Adipose tissue (tissue), 3 donors: Measurements from ENCODE around the gene HMG20B. TPM values are rescaled to one million over a fixed set of nuclear protein-coding genes. Genes with fewer than 3 reads are reported as not detected.

Experiments
- H3K27ac ChIP-seq: one replicate; pipeline ENCODE4 v1.5.1; 2013; ENCODE audit warnings: low read depth, low read length
- WGBS, 3 donors: extraction: QIAGEN DNeasy Blood & Tissue Kit; methylation state at CpG; one replicate each; pipeline ENCODE4 v1.1.7; 2013; 5-methylcytosine and 5-hydroxymethylcytosine counted together
- polyA plus RNA-seq, 3 donors: library from polyadenylated mRNA; stranded (reverse); fragments of 200-250 nt; gene quantifications; one replicate each; pipeline ENCODE4 v1.2.3, GENCODE V29; 2013
- donor health status: healthy with polysubstance abuse.
- donor health status: Bipolar disorder and iron deficiency.
- donor health status: healthy.

HMG20B gene
- polyA plus RNA-seq, 3 donors, result 38.6 to 73.8 (median 65.1) TPM

DNA sequence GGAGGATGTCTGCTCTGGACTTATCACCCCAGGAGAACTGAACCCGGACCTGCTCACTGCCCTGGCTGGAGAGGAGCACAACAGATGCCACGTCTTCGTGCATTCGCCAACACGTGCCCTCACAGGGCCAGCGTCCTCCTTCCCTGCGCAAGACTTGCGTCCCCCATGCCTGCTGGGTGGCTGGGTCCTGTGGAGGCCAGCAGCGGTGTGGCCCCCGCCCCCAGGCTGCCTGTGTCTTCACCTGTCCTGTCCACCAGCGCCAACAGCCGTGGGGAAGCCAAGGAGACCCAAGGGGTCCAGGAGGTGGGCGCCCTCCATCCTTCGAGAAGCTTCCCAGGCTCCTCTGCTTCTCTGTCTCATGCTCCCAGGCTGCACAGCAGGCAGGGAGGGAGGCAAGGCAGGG lies 37.2 kb upstream of the HMG20B start:
- H3K27ac ChIP-seq, result no peak overlapping the region
- WGBS, 3 donors, result 92 to 95% (median 95%) methylated on average over 14 of the region's 14 CpGs

DNA sequence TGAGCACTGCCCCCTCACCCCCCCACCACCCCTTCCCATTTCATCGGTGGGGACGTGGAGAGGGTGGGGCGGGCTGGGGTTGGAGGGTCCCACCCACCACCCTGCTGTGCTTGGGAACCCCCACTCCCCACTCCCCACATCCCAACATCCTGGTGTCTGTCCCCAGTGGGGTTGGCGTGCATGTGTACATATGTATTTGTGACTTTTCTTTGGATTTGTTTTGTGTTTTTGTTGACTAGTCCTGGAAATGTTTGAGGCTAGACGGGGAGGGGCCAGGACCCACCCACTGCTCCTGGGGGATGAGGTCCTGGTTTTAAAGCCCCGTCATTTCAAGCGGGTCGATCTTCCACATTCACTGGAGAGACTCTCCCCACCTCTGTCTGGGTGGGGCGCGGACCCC lies 36.8 kb upstream of the HMG20B start:
- WGBS, 3 donors, result 77 to 90% (median 82%) methylated on average over 9 to 10 of the region's 10 CpGs
- H3K27ac ChIP-seq, result no peak overlapping the region

DNA sequence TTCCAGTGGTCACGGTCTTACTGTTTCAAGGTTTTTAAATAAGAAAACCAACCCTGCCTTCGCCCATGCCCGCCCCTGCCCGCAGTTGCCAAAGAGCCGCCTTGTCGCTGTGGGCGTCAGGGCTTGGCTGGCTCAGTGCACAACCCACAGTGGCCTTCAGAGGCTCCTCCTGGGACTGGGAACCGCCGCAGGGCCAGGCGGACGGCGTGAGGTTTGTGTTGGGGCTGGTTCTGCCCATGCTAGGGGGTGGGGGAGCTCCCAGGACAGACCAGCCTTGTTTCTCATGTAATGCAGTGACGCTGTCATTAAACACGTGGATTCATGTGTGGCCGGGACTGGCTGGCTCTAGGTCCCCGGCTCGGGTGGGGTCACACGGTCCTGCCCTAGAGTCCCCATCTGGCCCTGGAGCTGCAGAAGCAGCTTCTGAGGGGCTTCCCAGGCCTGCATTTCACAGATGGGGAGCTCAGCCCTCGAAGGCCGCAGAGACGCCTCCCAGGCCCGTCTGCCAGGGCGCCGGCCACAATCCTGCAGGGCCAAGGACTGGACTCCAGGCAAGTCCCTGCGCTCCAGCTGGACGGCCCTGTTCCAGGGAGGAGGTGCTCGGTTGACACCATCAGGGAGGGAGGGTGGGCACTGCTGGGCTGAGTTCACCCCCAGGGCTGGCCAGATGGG lies 36.2 kb upstream of the HMG20B start:
- WGBS, 3 donors, result 62 to 73% (median 71%) methylated on average over 27 of the region's 27 CpGs
- no peak overlapping the region for H3K27ac ChIP-seq

DNA sequence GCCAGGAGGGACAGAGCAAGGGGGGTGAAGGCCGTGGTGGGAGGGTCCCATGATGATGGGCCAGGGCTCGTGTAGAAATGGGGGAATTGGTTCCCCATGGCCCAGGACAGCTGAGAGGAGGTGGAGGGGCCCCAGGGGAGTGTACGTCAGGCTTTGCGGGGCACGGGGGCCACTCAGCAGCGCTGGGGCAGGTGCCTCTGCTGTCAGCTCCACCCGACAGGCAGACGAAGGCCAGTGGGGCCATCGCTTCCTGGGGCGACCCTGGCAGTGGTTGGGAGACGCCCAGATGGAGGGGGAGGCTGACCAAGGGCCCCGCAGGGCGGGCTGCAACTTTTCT lies 35.7 kb upstream of the HMG20B start:
- WGBS, 3 donors, result 59 to 81% (median 62%) methylated on average over 12 to 13 of the region's 13 CpGs
- no peak overlapping the region for H3K27ac ChIP-seq

DNA sequence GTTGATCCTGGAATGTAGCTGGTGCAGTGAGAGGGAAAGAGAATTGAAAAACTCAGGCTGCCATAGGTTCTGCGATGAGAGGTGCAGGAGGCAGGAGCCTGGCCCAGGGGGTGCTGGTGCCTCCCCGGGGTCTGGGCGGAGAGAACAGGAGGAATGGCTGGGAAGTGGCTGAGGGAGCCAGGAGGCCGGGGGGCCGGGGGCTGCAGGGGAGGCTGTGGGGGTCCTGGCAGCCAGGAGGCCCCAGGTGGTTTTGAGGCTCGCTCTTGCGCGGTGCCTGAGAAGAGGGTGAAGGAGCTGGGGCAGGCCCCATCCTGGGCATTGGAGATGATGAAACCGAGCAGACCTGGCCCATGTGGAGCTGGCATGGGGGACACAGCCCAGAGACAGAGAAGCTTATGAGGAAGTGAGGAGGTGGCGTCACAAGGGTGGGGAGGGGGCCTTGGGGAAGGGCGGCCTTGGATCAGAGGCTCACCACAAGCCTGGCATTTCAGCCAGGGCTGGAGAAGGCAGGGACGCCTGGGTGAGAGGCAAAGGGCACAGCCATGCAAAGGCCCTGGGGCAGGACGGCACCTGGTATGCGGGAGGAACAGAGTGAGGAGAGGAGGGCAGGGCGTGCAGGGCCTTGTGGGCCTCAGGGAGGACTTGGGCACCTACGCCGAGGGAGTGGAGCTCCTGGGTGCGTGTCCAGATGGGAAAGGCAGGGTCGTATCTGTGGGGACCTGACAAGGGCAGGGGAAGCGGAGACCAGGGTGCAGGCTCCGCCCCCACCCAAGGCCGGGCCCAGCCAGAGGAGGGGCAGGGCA lies 35.1 kb upstream of the HMG20B start:
- no peak overlapping the region for H3K27ac ChIP-seq

DNA sequence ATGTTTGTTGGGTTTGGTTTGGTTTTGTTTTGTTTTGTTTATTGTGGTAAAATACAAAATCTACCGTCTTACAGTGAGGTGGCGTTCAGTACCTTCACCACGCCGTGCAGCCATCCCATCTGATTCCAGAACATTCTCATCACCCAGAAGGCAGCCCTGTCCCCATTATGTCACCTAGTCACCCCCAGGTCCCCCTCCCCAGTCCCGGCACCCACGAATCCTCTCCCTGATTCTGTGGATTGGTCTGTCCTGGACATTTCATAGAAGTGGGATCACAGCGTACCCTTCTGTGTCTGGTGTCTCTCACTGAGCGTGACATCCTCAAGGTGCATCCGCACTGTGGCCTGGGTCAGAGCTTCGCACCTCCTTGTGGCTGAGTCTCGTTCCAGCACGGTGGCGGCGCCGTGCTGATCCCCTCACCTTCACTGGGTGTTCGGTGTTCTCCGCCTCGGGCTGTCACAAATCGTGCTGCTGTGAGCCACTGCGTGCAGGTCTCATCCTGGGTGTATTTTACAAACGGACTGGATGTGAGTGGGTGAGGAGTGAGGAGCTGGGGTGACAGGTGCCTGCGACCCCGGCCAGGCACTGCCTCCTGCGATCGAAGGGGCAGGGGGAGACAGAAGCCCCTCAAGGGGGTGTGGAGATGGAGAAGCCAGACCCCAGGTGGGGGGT lies 34.4 kb upstream of the HMG20B start:
- no peak overlapping the region for H3K27ac ChIP-seq

More for the DNA sequence above, 35.1 kb upstream of the HMG20B start:
- 75 to 86% (median 76%) methylated on average over 21 to 22 of the region's 22 CpGs for WGBS, 3 donors

DNA sequence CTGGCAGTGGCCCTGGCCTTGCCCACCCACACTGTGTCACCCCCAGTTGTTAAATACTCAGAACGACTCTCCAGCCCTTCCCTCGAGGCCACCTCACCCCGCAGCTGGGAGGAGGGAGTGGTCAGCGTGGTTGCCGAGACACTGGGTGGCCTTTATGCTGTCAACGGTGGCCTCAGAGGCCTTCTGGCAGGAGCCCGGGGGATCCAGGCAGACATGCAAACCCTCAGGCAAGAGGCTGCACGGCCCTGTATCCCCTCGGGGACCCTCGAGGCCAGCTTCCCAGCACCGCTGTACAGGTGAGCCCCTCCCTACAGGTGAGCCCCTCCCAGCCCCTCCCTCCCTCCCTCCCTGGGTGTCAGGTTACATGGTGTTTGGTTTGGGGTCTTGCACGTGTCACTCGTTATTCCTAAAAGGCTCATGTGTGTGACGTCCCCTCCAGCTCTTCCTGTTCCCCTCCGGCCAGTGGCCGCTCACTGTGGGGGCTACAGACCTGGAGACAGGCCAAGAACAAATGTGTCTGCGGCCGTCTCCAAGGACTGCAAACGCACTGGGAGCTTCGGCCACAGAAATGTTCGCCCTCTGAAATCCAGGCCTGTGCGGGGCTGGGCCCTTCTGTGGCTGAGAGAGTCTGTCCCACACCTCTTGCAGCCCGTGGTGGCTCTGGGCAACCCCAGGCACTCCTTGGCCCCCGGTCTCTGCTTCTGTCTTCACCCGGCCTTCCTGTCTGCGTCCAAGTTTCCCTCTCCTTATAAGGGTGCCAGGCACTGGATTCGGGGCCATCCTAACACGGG lies 33.6 kb upstream of the HMG20B start, which contains the start of gene TEKTIP1:
TEKTIP1 (plus strand) TSS at position 210 of the 791 bp plus-strand sequence; CDS start at position 214, 4 bp downstream.
- WGBS, 3 donors, result 60 to 69% (median 65%) methylated on average over 26 to 28 of the region's 28 CpGs
- H3K27ac ChIP-seq, result no peak within 1 kb of the TSS

More for the DNA sequence above, 34.4 kb upstream of the HMG20B start:
- 83 to 88% (median 85%) methylated on average over 24 to 25 of the region's 25 CpGs for WGBS, 3 donors

DNA sequence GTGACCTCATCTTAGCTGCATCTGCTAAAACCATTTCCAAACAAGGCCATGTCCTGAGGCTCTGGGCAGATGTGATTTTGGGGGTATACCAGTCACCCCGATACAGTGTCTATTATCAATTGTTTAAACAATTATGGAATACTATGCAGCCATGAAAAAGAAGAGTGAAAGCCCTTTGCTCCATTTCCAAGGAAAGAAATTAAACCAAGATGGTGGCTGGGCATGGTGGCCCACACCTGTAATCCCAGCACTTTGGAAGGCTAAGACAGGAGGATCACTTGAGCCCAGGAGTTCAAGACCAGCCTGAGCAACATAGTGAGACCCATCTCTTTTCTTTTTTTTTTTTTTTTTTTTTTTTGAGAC lies 33.0 kb upstream of the HMG20B start:
- no peak overlapping the region for H3K27ac ChIP-seq
- WGBS, 3 donors, result 92 to 98% (median 96%) methylated on average over 1 of the region's 1 CpG

DNA sequence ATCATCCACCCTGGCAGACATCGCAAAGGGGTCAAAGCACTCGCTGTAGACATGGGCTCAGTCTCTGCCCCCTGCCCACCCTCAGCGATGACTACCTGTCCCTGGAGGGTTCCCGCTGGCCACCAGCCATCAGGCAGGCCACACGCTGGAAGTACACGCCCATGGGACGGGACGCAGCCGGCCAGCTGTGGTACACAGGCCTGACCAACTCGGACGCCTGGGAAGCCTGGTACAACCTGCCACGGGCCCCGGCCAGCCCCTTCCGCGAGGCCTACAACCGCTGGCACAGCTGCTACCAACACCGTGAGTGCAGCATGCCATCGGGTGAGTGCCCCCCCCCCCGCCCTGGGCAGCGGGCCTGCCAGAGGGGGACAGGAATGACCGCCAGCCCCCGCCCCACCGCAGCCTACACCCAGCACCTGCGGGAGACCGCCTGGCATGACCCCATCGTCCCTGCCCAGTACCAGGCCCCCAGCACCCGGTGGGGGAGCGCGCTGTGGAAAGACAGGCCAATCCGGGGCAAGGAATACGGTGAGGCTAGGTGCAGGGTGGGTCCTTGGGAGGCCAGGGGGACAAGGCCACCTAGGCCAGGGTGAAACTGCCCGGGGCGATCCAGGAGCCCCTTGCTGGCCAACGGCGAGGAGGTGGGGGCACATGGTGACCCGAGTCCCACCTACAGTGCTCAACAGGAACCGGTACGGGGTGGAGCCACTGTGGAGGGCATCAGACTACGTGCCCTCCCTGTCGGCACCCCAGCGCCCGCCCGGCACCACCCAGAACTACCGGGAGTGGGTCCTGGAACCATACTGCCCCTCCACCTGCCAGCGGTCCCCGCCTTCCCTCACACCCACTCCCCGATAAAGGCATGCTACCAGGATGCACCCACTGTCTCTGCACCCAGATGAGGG lies 29.3 kb upstream of the HMG20B start:
- 77 to 88% (median 83%) methylated on average over 38 to 47 of the region's 47 CpGs for WGBS, 3 donors
- H3K27ac ChIP-seq, result no peak overlapping the region

DNA sequence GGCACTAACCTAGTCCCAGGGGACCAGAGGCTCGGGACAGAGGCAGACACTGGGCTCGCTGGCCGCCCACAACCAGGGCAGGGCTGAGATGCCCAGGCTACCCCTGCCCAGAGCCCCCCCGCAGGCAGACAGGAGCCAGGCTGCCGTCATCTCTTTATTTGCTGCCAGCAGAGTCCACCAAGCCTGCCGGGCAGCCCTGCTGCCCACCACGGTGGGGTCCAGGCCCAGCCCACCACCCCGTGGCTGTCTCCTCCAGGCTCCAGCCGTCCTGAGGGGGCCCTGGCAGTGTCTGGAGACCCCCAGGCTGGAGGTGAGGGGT lies 28.7 kb upstream of the HMG20B start:
- 77 to 86% (median 85%) methylated on average over 9 of the region's 9 CpGs for WGBS, 3 donors
- H3K27ac ChIP-seq, result no peak overlapping the region

DNA sequence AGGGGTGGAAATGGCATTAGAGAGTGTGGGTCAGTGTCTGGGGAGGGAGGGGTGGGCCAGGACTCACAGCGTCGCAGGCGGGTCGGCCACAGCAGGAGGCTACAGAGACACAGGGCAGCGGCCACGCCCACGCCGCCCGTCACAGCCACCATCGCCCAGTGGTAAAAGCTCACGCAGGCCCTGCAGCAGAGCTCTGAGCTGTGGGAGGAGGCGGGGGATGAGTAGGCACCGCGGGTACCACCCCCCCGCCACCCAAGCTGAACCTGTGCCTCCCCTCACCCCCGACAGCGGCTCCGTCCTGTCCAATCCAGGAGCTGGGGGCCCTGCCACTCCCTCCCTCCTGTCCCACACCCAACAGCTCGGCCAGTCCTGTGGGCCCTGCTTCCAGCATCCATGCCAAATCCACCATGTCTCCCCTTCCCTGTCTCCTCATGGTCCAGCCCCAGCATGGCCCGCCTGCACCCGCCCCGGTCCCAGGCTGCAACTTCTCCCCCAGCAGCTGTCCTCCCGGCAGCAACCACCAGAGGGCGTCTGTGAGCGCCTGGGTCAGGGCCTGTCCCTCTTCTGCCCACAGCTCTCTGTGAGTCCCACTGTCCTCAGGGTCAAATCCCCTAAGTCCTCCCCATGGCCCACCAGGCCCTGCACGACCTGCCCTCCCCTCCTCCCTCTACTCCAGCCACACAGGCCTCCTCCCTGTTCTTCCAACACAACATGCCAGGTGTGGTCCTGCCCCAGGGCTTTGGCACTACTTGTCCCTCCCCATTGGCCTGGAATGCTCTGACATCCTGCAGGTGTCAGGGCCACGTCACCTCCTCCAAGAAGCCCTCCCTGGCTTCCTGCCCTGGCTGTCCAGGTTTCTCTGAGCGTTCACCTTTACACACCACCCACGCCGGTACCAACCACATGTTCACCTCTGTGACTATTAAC lies 27.7 kb upstream of the HMG20B start:
- WGBS, 3 donors, result 60 to 67% (median 61%) methylated on average over 21 to 30 of the region's 30 CpGs

DNA sequence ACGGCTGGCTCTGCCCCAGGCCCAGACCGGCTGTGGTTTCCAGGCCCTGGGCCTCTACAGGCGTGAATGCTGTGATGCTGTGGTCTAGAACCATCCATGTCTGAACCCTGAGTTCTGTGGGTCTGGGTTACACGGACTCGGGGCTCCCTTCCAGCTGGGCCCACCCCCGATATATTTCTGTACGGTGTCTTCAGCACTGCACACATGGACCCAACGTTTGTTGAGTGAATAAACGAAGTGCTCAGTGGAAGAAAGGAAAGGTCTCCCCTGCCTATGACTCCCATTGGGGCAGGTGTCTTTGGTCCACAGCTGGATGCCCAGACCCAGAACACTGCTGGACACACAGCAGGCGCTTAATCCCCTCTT lies 27.1 kb upstream of the HMG20B start:
- 76 to 86% (median 77%) methylated on average over 10 of the region's 10 CpGs for WGBS, 3 donors
- no peak overlapping the region for H3K27ac ChIP-seq

More for the DNA sequence above, 27.7 kb upstream of the HMG20B start:
- no peak overlapping the region for H3K27ac ChIP-seq

DNA sequence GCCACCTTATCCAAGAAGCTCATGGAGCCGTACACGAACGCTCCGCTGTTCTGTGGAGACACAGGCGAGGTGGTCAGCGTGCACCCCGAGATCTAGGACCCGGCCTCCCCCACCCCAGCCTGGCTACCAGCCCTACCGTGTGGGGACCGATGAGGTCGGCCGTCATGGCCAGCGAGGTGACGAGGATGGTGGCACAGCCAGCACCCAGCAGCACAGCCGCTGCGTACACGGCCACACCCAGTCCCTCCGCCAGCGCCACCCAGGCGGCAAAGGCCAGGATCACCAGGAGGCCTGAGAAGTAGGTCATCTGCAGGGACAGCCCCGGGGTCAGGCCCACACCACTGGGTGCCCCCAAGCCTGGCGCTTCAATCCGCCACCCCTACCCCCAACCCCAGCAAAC lies 26.6 kb upstream of the HMG20B start:
- WGBS, 3 donors, result 86 to 93% (median 89%) methylated on average over 23 of the region's 23 CpGs
- no peak overlapping the region for H3K27ac ChIP-seq

DNA sequence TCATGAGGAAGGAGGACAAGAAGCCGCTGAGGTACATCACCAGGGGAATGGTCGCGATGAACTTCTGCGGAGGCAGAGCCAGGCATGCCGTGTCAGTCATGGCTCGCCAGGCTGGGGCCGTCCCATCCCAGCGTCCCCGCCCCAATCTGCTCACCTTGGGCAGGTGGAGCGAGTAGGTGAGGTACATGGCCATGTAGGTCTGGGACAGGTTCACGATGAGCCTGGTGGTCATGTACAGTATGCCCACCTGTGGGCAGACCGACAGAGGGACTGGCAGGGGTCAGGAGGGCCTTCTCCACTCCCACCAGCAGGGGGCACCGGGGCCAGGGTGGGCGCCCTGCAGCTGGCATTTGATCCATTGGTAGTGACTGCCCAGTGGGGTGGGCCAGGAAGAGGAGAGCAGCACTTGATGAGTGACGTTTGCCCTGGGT lies 25.4 kb upstream of the HMG20B start:
- no peak overlapping the region for H3K27ac ChIP-seq
- WGBS, 3 donors, result 85 to 90% (median 88%) methylated on average over 15 of the region's 15 CpGs

DNA sequence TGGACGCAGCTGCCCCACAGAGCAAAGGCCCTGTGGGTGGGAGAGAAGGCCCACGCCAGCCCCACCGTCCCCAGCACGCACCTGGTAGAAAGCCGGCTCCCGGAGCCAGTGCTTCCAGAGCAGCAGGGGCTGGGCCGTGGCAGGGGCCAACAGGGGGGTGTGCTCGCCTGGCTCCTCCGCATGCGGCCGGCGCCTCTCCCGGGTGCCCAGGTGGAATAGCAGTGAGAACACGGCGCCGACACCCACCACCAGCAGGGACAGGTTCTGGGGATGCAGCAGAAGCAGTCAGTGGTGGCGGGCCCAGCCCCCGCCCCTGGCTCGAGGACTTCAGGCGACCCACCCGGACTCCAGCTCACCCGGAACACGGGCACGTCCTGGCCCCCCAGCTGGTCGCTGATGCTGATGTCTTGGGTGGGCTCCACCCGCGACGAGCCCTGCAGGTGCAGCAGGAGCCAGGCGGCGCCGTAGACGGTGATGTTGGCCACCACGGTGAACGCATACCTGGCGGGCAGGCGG lies 24.9 kb upstream of the HMG20B start:
- no peak overlapping the region for H3K27ac ChIP-seq
- WGBS, 3 donors, result 86 to 91% (median 88%) methylated on average over 29 to 36 of the region's 36 CpGs

DNA sequence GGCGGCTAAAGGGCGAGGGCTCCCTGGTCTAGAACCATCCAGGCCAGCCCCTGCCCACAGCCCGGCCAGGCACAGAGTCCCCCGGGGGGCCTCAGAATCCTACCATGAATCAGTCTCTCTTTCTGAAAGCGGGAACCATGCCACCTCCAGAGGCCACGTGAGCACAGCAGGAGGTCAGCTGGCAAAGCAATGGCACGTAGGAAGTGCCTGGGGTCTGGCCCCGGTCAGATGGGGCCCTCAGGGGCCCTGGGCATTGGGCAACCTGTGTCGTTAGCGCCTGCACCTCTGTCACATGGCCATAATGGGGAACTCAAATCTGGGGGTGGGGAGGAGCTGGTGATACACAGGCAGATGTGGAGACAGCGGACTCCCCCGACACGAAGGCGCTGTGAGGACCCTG lies 24.1 kb upstream of the HMG20B start:
- WGBS, 3 donors, result 52 to 69% (median 55%) methylated on average over 14 of the region's 14 CpGs
- H3K27ac ChIP-seq, result no peak overlapping the region

DNA sequence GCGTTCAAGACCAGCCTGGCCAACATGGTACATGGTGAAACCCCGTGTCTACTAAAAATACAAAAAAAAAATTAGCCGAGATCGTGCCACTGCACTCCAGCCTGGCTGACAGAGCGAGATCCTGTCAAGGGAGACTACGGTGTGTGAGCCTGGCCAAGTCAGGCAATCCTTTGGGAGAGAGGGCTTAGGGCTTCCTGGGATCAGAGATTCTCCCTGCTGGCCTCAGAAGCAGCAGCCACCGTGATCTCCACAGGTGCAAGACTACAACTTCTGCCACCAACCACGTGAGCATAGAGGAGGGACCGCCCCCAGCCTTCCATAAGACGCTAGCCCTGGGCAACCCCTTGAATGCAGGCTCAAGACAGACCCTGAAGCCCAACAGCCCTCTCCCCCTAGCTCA lies 22.9 kb upstream of the HMG20B start:
- H3K27ac ChIP-seq, result no peak overlapping the region
- WGBS, 3 donors, result 86 to 88% (median 87%) methylated on average over 10 of the region's 10 CpGs
